ENCODE results near the gene HYDIN. TPM values are rescaled to one million over a fixed set of nuclear protein-coding genes. Genes with fewer than 3 reads are reported as not detected.

The HYDIN gene
- polyA plus RNA-seq, 3 donors = 0.07 to 0.70 (median 0.67) TPM

- no peak overlapping the region for H3K27ac ChIP-seq (ENCODE audit: low read depth, low read length)
- 68 to 79% (median 77%) methylated on average over 4 of the region's 4 CpGs for WGBS, 3 donors
Observed at GRCh38 chr16:71242036-71242435, 11.5 kb upstream of the HYDIN start.

GRCh38 chr16:71229344-71229743, 1.2 kb downstream of the HYDIN start:
- H3K27ac ChIP-seq (ENCODE audit: low read depth, low read length) = no peak overlapping the region
- WGBS, 3 donors = 96 to 98% (median 97%) methylated on average over 1 of the region's 1 CpG

- no peak overlapping the region for H3K27ac ChIP-seq (ENCODE audit: low read depth, low read length)
- WGBS, 3 donors = 71 to 75% (median 73%) methylated on average over 5 of the region's 5 CpGs
Observed at GRCh38 chr16:71226229-71227141, 4.0 kb downstream of the HYDIN start.

GRCh38 chr16:71225145-71225544, 5.4 kb downstream of the HYDIN start:
- 86 to 90% (median 88%) methylated on average over 3 of the region's 3 CpGs for WGBS, 3 donors
- no peak overlapping the region for H3K27ac ChIP-seq (ENCODE audit: low read depth, low read length)

- 42 to 53% (median 49%) methylated on average over 4 of the region's 4 CpGs for WGBS, 3 donors
- no peak overlapping the region for H3K27ac ChIP-seq (ENCODE audit: low read depth, low read length)
Observed at GRCh38 chr16:71218306-71218963, 12.1 kb downstream of the HYDIN start.

- WGBS, 3 donors = 73 to 86% (median 83%) methylated on average over 4 of the region's 4 CpGs
- H3K27ac ChIP-seq (ENCODE audit: low read depth, low read length) = no peak overlapping the region
Observed at GRCh38 chr16:71217506-71217905, 13.0 kb downstream of the HYDIN start.

GRCh38 chr16:71216714-71217113, 13.8 kb downstream of the HYDIN start:
- WGBS, 3 donors = 89 to 94% (median 90%) methylated on average over 3 of the region's 3 CpGs
- H3K27ac ChIP-seq (ENCODE audit: low read depth, low read length) = no peak overlapping the region

GRCh38 chr16:71214746-71215381, 15.7 kb downstream of the HYDIN start:
- no peak overlapping the region for H3K27ac ChIP-seq (ENCODE audit: low read depth, low read length)
- WGBS, 3 donors = 46 to 56% (median 53%) methylated on average over 1 of the region's 1 CpG

- WGBS, 3 donors = 57 to 72% (median 58%) methylated on average over 3 of the region's 3 CpGs
- no peak overlapping the region for H3K27ac ChIP-seq (ENCODE audit: low read depth, low read length)
Observed at GRCh38 chr16:71205482-71206131, 24.9 kb downstream of the HYDIN start.

GRCh38 chr16:71203631-71204030, 26.9 kb downstream of the HYDIN start:
- no peak overlapping the region for H3K27ac ChIP-seq (ENCODE audit: low read depth, low read length)
- WGBS, 3 donors = 75 to 86% (median 81%) methylated on average over 2 of the region's 2 CpGs

- no peak overlapping the region for H3K27ac ChIP-seq (ENCODE audit: low read depth, low read length)
- WGBS, 3 donors = 33 to 64% (median 54%) methylated on average over 2 of the region's 2 CpGs
Observed at GRCh38 chr16:71201556-71201955, 29.0 kb downstream of the HYDIN start.

- H3K27ac ChIP-seq (ENCODE audit: low read depth, low read length) = no peak overlapping the region
- 69 to 72% (median 71%) methylated on average over 1 of the region's 1 CpG for WGBS, 3 donors
Observed at GRCh38 chr16:71201054-71201453, 29.5 kb downstream of the HYDIN start.

GRCh38 chr16:71198408-71198807, 32.1 kb downstream of the HYDIN start:
- H3K27ac ChIP-seq (ENCODE audit: low read depth, low read length) = no peak overlapping the region
- WGBS, 3 donors = 75 to 92% (median 76%) methylated on average over 1 of the region's 1 CpG

- WGBS, 3 donors = 64 to 83% (median 66%) methylated on average over 5 of the region's 5 CpGs
- H3K27ac ChIP-seq (ENCODE audit: low read depth, low read length) = no peak overlapping the region
Observed at GRCh38 chr16:71192387-71192786, 38.1 kb downstream of the HYDIN start.

GRCh38 chr16:71188956-71189712, 41.4 kb downstream of the HYDIN start:
- WGBS, 3 donors = 88 to 94% (median 90%) methylated on average over 9 of the region's 9 CpGs

GRCh38 chr16:71185347-71185746, 45.2 kb downstream of the HYDIN start:
- no peak overlapping the region for H3K27ac ChIP-seq (ENCODE audit: low read depth, low read length)
- WGBS, 3 donors = 41 to 71% (median 62%) methylated on average over 1 of the region's 1 CpG

More at GRCh38 chr16:71188956-71189712, 41.4 kb downstream of the HYDIN start:
- H3K27ac ChIP-seq (ENCODE audit: low read depth, low read length) = no peak overlapping the region

GRCh38 chr16:71179569-71179968, 51.0 kb downstream of the HYDIN start:
- 86 to 97% (median 94%) methylated on average over 3 of the region's 3 CpGs for WGBS, 3 donors

More at GRCh38 chr16:71179569-71179968, 51.0 kb downstream of the HYDIN start:
- no peak overlapping the region for H3K27ac ChIP-seq (ENCODE audit: low read depth, low read length)

All from adipose tissue (tissue), 3 donors.